IMR-90 (cell line): ENCODE measurements around the gene NKX6-2.

Source experiments
- BHLHE40 ChIP-seq: fragments of 150-350 bp; IDR thresholded peaks from 2 replicates; pipeline ENCODE4 v1.6.1; 2016; ENCODE audit warnings: mild to moderate bottlenecking, low read depth, low read length
- CEBPB ChIP-seq: IDR thresholded peaks from 2 replicates; pipeline ENCODE4 v1.6.1; 2012; ENCODE audit warnings: low read depth, low read length, improper control_type of control experiment
- CTCF ChIP-seq: conservative IDR thresholded peaks from 2 replicates; pipeline ENCODE4 v1.5.1; 2012; ENCODE audit warnings: mild to moderate bottlenecking, low read depth, low read length, improper control_type of control experiment
- ELK1 ChIP-seq: fragments of 150-350 bp; IDR thresholded peaks from 2 replicates; pipeline ENCODE4 v1.6.1; 2016; ENCODE audit warnings: low read depth, mild to moderate bottlenecking, low read length, moderate library complexity, borderline replicate concordance
- MAFK ChIP-seq: IDR thresholded peaks from 2 replicates; pipeline ENCODE4 v1.6.1; 2012; ENCODE audit warnings: low read depth, low read length, improper control_type of control experiment
- MAZ ChIP-seq: IDR thresholded peaks from 2 replicates; pipeline ENCODE4 v1.6.1; 2012; ENCODE audit warnings: low read depth, mild to moderate bottlenecking, low read length, improper control_type of control experiment, moderate library complexity, borderline replicate concordance
- NFE2L2 ChIP-seq: fragments of 150-350 bp; IDR thresholded peaks from 2 replicates; pipeline ENCODE4 v1.6.1; 2016; ENCODE audit warnings: low read depth, mild to moderate bottlenecking, low read length
- POLR2A ChIP-seq: IDR thresholded peaks from 2 replicates; pipeline ENCODE4 v1.6.1; 2012; ENCODE audit warnings: mild to moderate bottlenecking, low read depth, low read length
- RAD21 ChIP-seq: IDR thresholded peaks from 2 replicates; pipeline ENCODE4 v1.6.1; 2012; ENCODE audit warnings: low read length, improper control_type of control experiment
- RCOR1 ChIP-seq: IDR thresholded peaks from 2 replicates; pipeline ENCODE4 v1.6.1; 2012; ENCODE audit warnings: mild to moderate bottlenecking, low read length, improper control_type of control experiment; ENCODE audit not compliant: insufficient replicate concordance

DNA sequence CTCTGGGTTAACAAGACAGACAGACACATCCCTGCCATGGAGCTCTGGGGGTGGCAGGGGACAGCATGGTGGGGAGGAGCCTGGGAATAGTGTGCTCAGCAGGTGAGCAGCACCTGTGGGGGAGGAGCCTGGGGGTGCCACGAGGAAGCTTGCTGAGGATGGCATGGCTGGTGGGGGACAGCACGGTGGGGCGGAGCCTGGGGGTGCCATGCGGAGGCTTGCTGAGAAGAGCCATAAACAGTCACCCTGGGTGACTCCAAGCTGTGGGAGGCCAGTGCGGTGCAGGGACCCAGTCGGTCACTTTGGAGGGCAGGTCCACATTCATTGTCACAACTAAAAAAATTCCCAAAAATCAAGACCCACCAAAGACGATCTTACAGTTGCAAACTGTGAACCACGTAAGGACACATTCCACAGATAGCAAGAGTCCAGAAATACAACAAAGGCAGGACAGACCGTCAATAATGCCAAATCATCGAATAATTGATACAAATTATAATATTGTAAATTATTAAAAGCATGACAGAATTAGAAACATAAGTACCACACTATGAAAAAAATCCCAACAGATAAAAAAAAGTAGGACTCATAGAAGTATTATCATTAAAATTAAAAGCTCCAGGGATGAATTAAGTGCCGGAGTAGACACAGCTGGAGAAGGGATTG is 24.4 kb downstream of the NKX6-2 start:
- no peak for TF ChIP-seq CTCF
- TF ChIP-seq CEBPB, result no peak
- TF ChIP-seq POLR2A, result no peak
- TF ChIP-seq RAD21, result no peak
- no peak for TF ChIP-seq MAZ
- no peak for TF ChIP-seq BHLHE40
- no peak for TF ChIP-seq ELK1
- TF ChIP-seq MAFK, result no peak
- no peak for TF ChIP-seq RCOR1
- no peak for TF ChIP-seq NFE2L2
